Hepatocyte (in vitro differentiated cells): ENCODE data around the gene ZNF423.

Experiments
- CTCF ChIP-seq: fragments of 200-600 bp; sonication (generic); IDR thresholded peaks from 2 replicates; pipeline ENCODE4 v1.5.1; 2016; ENCODE audit warnings: antibody characterized with exemption, mild to moderate bottlenecking; ENCODE audit not compliant: poor library complexity
- EZH2 ChIP-seq: fragments of 200-600 bp; sonication (generic); IDR thresholded peaks from 2 replicates; pipeline ENCODE4 v1.6.1; 2016; ENCODE audit warnings: antibody characterized with exemption, mild to moderate bottlenecking, borderline replicate concordance

GRCh38 chr16:49478107-49478506 lies 377.8 kb downstream of the ZNF423 start:
- TF ChIP-seq EZH2 (no peak), CTCF (no peak)
